SIG-M5 treated with dmso at 0.1 percent for 504 hours (cell line): ENCODE measurements around the gene SEPTIN5.

ENCODE experiments used
- DNase-seq: peaks from one replicate; lab custom pipeline; 2025; ENCODE audit not compliant: unreplicated experiment; lab: John Stamatoyannopoulos, UW

SEPTIN5 gene

DNA sequence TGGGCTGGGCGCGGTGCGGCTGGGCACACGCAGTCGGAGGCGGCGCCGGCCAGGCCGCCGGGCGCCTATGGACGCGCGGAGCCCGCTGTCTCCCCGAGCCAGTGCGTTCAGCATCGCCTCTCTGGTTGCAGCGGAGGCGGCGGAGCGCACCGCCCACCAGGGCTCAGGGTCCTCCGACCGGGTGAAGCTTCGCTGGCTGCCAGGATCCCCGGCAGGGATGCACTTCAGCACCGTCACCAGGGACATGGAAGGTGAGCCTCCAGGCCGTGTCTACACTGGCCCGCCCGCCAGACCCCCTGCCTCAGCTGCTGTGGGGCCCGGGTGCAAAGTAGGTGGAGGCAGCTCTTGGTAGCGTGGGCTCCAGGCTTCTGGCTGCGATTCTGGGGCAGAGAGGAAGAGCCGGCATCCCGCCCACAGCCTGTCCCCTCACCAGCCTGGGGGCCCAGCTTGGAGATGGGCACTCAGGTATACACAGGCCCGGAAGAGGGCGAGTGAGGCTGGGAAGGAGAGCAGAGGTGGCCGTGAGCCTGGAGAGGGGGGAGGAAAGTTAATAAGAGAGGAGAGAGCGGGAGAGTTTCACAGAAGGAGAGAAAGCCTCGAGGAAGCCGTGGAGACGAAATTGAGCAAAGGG lies 45.2 kb downstream of the SEPTIN5 start:
- DNase-seq, result no peak

GRCh38 chr22:19760058-19760950 lies 46.0 kb downstream of the SEPTIN5 start, which contains the start of gene TBX1:
TSS of gene TBX1 (plus strand) at chr22:19760778. CDS start at chr22:19760844, 66 bp downstream.
- DNase-seq, result no peak

DNA sequence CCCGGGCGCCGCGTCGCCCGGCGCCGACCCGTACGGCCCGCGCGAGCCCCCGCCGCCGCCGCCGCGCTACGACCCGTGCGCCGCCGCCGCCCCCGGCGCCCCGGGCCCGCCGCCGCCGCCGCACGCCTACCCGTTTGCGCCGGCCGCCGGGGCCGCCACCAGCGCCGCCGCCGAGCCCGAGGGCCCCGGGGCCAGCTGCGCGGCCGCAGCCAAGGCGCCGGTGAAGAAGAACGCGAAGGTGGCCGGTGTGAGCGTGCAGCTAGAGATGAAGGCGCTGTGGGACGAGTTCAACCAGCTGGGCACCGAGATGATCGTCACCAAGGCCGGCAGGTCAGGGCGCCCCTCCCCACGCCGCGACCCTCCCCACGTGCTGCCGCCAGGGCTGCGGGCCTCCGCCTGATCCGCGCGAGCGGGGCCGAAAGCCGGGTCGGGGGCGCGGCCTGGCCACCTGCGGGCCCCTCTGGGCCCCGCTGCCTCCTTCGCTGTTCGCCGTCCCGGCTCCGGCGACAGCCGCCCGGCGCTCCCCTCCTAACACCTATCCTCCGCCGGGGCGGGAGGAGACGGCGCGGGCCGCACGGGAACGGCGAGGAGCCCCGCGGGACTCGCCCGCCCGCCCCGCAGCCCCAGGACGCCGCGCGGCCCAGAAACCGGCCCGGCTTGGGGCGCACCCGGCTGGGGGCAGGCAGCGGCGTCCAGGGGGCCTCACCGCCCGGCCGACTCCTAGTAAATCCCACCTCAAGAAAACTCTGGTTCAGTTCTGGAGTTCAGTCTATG lies 46.8 kb downstream of the SEPTIN5 start:
- DNase-seq, result no peak

GRCh38 chr22:19761725-19762567 lies 47.6 kb downstream of the SEPTIN5 start:
- no peak for DNase-seq

GRCh38 chr22:19762568-19763457 lies 48.5 kb downstream of the SEPTIN5 start:
- no peak for DNase-seq

- DNase-seq, result no peak
Measured at GRCh38 chr22:19763458-19764298, 49.4 kb downstream of the SEPTIN5 start.

DNA sequence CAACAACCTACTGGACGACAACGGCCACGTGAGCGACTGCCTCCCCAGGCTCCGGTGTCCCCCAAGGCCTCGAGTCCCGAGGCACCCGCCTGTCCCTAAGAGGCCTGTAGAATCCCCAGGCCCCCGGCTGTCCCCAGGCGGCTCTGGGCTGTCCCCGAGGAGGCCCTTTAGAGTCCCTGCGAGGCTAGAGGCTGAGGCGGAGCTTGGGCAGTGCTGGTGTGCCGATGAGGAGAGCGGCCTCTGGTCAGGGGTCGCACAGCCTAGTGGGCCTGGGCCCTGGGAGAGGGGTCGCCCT lies 49.9 kb downstream of the SEPTIN5 start:
- no peak for DNase-seq

DNA sequence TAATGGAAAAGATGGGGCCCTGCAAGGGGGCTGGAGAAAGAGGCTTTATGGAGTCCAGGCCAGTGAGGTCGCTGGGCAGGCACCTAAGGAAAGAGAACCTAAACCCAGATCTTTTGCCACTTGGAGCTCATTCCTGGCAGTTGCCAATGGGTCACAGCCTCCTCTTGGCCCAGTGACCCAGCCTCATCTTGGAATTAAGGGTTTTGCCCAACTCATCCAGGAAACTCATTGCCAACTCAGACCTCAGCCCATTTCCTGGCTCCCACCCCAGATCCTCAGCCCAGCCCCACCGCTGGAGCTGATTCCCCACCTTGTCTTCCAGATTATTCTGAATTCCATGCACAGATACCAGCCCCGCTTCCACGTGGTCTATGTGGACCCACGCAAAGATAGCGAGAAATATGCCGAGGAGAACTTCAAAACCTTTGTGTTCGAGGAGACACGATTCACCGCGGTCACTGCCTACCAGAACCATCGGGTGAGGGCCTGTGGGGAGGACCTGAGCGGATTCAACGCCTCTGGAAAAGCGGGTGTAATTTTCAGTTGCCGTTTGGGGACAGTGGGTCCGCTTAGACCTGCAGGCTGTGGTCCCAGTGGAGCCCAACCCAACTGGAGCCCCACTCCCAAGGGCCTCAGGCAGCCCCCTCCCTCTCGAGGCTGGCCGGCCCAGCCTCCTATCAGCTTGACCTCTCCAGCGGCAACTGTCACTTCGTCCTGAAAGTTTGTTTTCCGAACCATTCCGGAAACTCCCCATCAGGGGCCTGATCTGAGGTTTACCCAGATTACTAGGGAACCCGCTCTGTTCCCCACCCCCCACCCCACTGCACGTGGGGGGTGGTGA lies 50.6 kb downstream of the SEPTIN5 start:
- DNase-seq, result no peak

DNA sequence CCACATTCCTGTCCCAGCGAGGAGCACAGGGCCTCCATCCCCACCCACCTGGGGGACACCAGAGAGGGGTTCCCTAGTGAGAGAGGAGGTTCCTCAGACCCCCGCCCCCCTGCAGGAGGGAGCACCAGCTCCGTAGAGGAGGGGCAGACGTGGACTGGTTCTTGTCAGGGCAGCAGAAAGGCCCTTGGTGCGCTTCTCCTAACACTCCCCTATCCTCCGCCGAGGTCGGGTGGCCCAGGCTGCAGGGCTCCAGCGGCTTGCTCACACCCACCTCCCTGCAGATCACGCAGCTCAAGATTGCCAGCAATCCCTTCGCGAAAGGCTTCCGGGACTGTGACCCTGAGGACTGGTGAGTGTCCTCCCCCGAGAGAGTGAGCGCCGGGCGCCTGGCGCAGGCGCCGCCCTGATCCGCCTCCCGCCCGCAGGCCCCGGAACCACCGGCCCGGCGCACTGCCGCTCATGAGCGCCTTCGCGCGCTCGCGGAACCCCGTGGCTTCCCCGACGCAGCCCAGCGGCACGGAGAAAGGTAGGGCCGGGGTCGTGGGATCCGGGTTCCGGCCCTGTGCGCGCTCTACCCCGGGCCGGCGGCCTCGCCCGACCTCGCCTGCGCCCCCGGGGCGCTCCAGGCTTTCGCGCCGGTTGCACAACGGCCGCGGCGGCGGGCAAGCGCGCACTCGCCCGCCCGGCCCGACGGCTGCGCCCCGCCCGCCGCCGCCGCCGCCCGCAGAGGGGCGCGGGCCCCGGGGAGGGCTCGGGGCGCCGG lies 51.4 kb downstream of the SEPTIN5 start:
- DNase-seq, result peak; percentile 29

GRCh38 chr22:19766240-19766510 lies 51.9 kb downstream of the SEPTIN5 start:
- no peak for DNase-seq

DNA sequence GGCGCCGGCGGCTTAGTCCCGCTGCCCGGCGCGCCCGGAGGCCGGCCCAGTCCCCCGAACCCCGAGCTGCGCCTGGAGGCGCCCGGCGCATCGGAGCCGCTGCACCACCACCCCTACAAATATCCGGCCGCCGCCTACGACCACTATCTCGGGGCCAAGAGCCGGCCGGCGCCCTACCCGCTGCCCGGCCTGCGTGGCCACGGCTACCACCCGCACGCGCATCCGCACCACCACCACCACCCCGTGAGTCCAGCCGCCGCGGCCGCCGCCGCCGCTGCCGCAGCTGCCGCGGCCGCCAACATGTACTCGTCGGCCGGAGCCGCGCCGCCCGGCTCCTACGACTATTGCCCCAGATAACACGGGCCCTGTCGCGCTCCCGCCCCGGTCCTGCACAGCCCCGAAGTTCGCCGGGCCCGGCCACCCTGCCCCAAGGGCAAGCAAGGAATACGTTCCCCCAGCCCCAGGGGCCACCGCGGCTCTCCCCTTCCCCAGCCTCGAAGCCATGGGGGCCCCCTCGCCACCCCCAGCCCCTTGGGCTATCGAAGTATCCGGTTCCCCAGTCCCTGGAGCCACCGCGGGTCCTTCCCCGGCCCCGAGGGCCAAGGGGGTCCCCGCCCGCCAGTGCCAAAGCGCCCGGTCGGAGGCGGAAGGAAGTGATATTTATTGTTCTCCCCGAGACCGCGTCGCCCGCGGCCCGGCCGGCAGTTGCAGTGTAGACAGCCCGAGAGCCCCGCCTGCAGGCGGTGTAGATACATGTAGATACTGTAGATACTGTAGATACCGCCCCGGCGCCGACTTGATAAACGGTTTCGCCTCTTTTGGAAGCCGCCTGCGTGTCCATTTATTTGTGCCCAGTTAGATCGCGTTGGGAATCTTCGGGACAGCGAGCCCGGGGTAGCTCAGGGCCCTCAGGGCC lies 52.5 kb downstream of the SEPTIN5 start:
- peak; percentile 87 for DNase-seq

GRCh38 chr22:19767427-19768341 lies 53.4 kb downstream of the SEPTIN5 start:
- no peak for DNase-seq

DNA sequence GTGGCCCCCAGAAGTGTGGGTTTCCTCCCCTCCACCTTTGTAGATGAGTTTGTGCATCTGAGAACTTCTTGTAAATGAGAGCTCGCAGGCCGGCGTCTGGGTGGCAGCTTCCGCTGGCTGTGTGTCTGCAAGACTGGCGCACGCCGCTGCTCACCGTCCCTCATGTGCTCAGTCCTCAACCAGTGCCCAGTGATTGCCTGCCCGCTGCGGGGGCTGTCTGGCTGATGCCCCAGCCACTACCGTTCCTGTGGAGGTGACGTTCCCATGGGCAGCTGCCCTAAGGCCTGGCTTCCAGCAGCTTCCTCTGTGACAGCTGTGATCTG lies 55.1 kb downstream of the SEPTIN5 start:
- DNase-seq, result no peak

DNA sequence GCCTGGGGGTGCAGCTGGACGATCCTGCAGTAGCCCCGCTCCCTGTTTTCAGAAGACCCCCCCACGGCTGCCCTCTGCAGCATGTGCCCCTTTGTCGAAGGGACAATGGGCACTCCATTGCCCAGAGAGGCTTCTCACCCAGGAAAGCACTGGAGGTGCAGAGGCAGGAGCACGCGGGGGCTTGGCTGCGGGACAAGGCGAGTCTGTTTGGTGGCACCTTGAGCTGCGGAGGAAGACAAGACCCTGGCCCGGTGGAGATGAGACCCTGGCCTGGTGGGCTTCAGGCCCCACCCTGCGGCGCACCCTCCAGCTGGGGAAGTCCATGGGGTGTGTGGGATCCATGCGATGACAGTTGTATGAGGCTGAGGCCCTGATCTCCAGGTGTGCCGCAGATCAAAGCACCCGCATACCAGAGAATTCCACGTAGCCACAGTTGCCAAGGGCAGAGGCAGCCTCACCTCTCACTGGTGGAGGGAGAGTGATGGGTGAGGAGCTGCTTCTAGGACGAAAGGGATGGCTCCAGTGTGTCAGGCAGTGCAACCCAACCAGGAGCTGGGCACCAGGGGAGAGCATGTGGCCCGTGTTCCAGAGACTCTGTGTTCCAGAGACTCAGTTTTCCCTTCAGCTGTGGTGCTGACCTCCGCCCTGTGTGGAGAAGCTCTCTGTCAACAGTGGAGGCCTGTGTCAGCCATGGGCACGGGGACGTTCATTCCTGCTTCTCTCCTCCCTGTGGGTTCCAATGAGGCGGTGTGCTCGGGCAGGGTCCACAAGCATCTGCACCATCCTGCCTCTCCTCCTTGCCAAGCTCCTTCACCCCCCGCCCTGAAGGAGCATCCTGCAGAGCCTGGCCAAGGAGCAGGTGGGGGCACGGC lies 56.3 kb downstream of the SEPTIN5 start:
- DNase-seq, result no peak

- no peak for DNase-seq
Measured at GRCh38 chr22:19772422-19772672, 58.0 kb downstream of the SEPTIN5 start.
